ENCODE measurements around the gene FMN1.

FMN1 gene

DNA sequence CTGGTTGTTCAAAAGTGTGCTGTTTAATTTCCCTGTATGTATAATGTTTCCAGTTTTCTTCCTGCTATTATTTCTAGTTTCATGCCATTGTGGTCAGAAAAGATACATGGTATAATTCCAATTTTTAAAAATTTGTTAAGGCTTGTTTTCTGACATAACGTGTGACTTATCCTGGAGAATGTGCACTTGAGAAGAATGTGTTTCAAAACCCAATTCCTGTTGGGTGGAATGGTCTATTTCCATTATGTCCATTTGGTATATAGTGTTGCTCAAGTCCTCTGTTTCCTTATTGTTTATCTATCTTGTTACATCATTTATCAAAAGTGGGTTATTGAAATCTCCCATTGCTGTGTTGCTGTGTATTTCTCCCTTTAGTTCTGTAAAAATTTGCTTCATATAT is 261.3 kb downstream of the FMN1 start:
- no peaks in the 10 kb centered on the region for H3K4me1 ChIP-seq (ENCODE audit: control insufficient read depth, insufficient read depth, low read length)
- no peak overlapping the region for H3K27ac ChIP-seq (ENCODE audit: low read depth, low read length)
- H3K9me3 ChIP-seq (ENCODE audit: control insufficient read depth, insufficient read depth, low read depth, low read length) = peaks cover 5% of the 10 kb centered on the region; the same call in 1 of the 2 replicates
- H3K9ac ChIP-seq (ENCODE audit: low read length) = no peak overlapping the region
- H3K36me3 ChIP-seq (ENCODE audit: control insufficient read depth, insufficient read depth, low read length) = no peaks in the 10 kb centered on the region
- no peak overlapping the region for H3K4me3 ChIP-seq (ENCODE audit: low read depth, low read length)
- H3K27me3 ChIP-seq (ENCODE audit: control insufficient read depth, insufficient read depth, low read length) = no peaks in the 10 kb centered on the region

DNA sequence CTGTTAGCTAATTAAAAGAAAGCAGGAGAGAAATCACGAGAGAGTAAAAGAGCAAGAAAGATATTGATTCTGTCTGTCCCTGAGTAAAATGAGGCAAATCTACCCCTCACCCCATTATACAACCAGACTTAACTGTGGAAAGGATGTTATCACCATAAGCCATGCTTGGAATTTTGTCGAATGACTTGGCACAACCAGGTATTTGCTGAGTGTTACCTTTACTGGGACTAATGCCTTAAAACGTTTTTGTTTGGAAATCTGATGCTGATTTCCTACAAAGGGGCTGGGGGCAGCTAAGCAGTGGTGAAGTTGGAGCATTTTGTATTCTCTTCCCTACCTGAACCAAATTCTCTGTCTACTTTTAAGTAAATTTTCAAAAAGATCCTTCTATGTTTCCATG is 265.6 kb downstream of the FMN1 start:
- no peaks in the 10 kb centered on the region for H3K9me3 ChIP-seq (ENCODE audit: control insufficient read depth, insufficient read depth, low read depth, low read length)
- no peaks in the 10 kb centered on the region for H3K27me3 ChIP-seq (ENCODE audit: control insufficient read depth, insufficient read depth, low read length)
- H3K4me3 ChIP-seq (ENCODE audit: low read depth, low read length) = no peak overlapping the region
- H3K27ac ChIP-seq (ENCODE audit: low read depth, low read length) = no peak overlapping the region
- H3K9ac ChIP-seq (ENCODE audit: low read length) = no peak overlapping the region
- H3K4me1 ChIP-seq (ENCODE audit: control insufficient read depth, insufficient read depth, low read length) = no peaks in the 10 kb centered on the region
- no peaks in the 10 kb centered on the region for H3K36me3 ChIP-seq (ENCODE audit: control insufficient read depth, insufficient read depth, low read length)

DNA sequence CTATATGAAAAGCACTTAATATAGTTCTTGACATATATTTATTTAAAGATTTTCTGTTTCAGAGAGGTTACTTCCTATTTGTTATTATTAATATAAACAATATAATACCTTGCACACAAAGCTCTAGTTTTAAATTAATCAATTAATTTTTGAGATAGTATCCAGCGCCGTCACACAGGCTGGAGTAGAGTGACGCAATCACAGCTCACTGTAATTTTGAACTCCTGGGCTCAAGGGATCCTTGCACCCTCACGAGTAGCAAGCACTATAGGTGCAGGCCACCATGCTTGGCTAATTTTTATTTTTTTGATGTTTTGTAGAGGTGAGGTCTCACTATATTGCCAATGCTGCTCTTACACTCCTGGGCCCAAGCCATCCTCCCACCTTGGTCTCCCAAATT is 267.4 kb downstream of the FMN1 start:
- Histone ChIP-seq H3K4me1 (ENCODE audit: control insufficient read depth, insufficient read depth, low read length) (no peaks in the 10 kb centered on the region), H3K9me3 (ENCODE audit: control insufficient read depth, insufficient read depth, low read depth, low read length) (no peaks in the 10 kb centered on the region), H3K4me3 (ENCODE audit: low read depth, low read length) (no peak overlapping the region), H3K9ac (ENCODE audit: low read length) (no peak overlapping the region), H3K36me3 (ENCODE audit: control insufficient read depth, insufficient read depth, low read length) (no peaks in the 10 kb centered on the region), H3K27me3 (ENCODE audit: control insufficient read depth, insufficient read depth, low read length) (no peaks in the 10 kb centered on the region), H3K27ac (ENCODE audit: low read depth, low read length) (no peak overlapping the region)

DNA sequence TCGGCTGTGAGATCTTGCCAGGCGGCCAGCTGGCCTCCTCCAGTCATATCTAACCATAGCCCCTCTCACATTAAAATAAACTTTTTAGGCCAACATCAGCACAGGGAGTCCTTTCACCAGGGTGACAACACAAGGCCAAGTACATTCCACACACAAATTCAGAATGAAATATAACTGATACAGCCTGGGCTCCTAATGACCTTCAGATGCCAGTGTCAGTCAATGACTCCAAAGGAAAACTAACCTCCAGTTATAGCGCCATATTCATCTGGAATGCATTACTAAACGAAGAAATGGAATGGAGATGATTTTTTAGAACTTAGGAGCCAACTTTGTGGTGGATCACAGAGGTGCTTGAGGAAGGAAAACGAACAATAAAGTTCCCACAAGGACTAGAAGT is 271.3 kb downstream of the FMN1 start:
- Histone ChIP-seq H3K36me3 (ENCODE audit: control insufficient read depth, insufficient read depth, low read length) (no peaks in the 10 kb centered on the region), H3K27me3 (ENCODE audit: control insufficient read depth, insufficient read depth, low read length) (no peaks in the 10 kb centered on the region), H3K9me3 (ENCODE audit: control insufficient read depth, insufficient read depth, low read depth, low read length) (no peaks in the 10 kb centered on the region), H3K4me3 (ENCODE audit: low read depth, low read length) (no peak overlapping the region), H3K9ac (ENCODE audit: low read length) (no peak overlapping the region), H3K4me1 (ENCODE audit: control insufficient read depth, insufficient read depth, low read length) (peaks cover 5% of the 10 kb centered on the region; the same call in 1 of the 2 replicates), H3K27ac (ENCODE audit: low read depth, low read length) (no peak overlapping the region)

DNA sequence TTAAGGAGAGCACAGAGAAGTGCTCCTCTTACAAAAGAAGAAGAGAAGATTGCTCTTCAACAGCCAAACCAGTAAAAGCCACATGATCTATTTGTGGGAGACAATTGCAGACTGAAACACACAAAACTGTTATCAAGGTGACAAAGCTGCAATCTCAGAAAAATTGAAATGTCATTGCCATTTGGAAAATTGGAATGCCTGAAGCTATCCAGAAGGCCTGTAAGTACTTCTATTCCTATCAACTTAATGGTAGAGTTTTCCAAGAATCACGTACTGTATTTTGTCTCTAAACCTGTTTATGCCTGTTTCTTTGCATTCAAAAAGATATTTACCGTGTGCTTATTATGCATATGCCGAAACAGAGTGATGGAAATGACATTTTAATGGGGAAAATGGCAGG is 272.0 kb downstream of the FMN1 start:
- H3K4me3 ChIP-seq (ENCODE audit: low read depth, low read length) = no peak overlapping the region
- H3K36me3 ChIP-seq (ENCODE audit: control insufficient read depth, insufficient read depth, low read length) = no peaks in the 10 kb centered on the region
- no peaks in the 10 kb centered on the region for H3K27me3 ChIP-seq (ENCODE audit: control insufficient read depth, insufficient read depth, low read length)
- peaks cover 5% of the 10 kb centered on the region; the same call in 1 of the 2 replicates for H3K4me1 ChIP-seq (ENCODE audit: control insufficient read depth, insufficient read depth, low read length)
- H3K9me3 ChIP-seq (ENCODE audit: control insufficient read depth, insufficient read depth, low read depth, low read length) = no peaks in the 10 kb centered on the region
- no peak overlapping the region for H3K9ac ChIP-seq (ENCODE audit: low read length)
- no peak overlapping the region for H3K27ac ChIP-seq (ENCODE audit: low read depth, low read length)

DNA sequence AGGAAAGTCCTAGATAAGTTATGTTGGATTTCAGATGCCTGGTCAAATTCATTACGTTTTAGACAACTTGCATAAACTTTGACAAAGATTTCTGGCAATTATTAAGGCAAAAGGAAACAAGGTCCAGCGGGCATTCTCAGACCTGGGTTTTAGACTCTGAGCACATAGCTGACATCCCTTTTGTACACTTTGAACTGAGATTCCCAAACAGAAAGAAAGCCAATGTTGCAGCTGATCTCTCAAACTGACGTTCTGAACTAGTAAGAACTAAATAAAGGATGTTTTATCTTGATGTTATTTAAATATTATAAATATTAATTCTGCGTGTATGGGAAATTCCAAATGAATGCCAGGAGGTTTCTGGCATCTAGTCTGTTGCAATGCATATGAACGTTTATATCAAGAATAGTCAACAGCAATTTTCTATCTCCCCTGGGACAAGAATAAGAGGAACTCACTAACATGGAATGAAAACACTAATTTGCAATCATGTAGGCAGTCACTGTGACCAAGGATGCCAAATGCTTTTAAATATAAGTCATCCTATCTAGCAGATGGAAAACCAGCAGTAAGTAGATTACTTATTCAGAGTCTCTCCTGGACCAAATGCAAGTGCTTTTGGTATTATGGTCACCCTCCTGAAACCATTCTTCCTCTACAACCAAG is 274.6 kb downstream of the FMN1 start:
- H3K27ac ChIP-seq (ENCODE audit: low read depth, low read length) = no peak overlapping the region
- H3K9ac ChIP-seq (ENCODE audit: low read length) = no peak overlapping the region
- no peak overlapping the region for H3K4me3 ChIP-seq (ENCODE audit: low read depth, low read length)
- no peaks in the 10 kb centered on the region for H3K36me3 ChIP-seq (ENCODE audit: control insufficient read depth, insufficient read depth, low read length)
- H3K27me3 ChIP-seq (ENCODE audit: control insufficient read depth, insufficient read depth, low read length) = no peaks in the 10 kb centered on the region
- H3K9me3 ChIP-seq (ENCODE audit: control insufficient read depth, insufficient read depth, low read depth, low read length) = no peaks in the 10 kb centered on the region
- H3K4me1 ChIP-seq (ENCODE audit: control insufficient read depth, insufficient read depth, low read length) = peaks cover 5% of the 10 kb centered on the region; the same call in 1 of the 2 replicates

DNA sequence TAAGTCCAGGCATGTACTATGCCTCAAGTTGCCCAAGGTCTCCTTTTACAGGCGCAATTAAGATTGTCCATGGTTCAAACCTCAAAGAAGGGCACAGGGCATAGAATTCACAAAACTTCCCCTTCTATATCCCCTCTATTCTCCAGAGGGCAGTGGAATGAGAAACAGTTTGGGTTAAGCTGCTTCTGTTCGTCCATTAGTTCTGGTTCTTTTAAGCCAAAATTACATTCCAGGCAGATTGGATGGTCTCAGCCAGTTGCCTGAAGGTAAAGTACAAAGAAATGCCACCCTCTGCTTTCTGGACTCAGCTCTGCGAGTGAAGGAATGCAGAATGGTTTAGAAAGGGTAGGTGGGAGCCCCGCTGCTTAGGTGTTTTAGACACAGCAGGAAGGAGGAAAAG is 276.0 kb downstream of the FMN1 start:
- no peaks in the 10 kb centered on the region for H3K27me3 ChIP-seq (ENCODE audit: control insufficient read depth, insufficient read depth, low read length)
- no peak overlapping the region for H3K27ac ChIP-seq (ENCODE audit: low read depth, low read length)
- peaks cover 5% of the 10 kb centered on the region; the same call in 1 of the 2 replicates for H3K4me1 ChIP-seq (ENCODE audit: control insufficient read depth, insufficient read depth, low read length)
- no peaks in the 10 kb centered on the region for H3K36me3 ChIP-seq (ENCODE audit: control insufficient read depth, insufficient read depth, low read length)
- no peaks in the 10 kb centered on the region for H3K9me3 ChIP-seq (ENCODE audit: control insufficient read depth, insufficient read depth, low read depth, low read length)
- no peak overlapping the region for H3K4me3 ChIP-seq (ENCODE audit: low read depth, low read length)
- no peak overlapping the region for H3K9ac ChIP-seq (ENCODE audit: low read length)

DNA sequence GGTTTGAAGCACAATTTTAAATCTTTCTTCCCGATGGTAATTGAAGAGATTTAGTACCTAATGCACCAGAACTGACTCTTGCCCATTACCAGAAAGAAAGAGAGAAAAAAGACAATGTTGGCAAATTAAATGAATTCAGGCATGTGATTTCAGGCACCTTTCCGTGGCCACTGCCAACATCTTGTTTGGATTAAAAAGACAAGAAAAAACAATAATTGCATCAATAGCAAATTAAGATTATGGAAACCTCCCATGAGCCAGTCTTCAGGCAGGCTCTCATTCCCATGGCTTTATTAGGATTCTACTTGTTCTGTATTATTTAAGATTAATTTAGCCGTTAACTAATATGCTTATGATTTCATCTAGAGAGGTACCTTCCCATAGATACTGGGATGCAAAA is 283.7 kb downstream of the FMN1 start:
- no peak overlapping the region for H3K27ac ChIP-seq (ENCODE audit: low read depth, low read length)
- H3K9ac ChIP-seq (ENCODE audit: low read length) = no peak overlapping the region
- no peaks in the 10 kb centered on the region for H3K36me3 ChIP-seq (ENCODE audit: control insufficient read depth, insufficient read depth, low read length)
- H3K4me3 ChIP-seq (ENCODE audit: low read depth, low read length) = no peak overlapping the region
- H3K9me3 ChIP-seq (ENCODE audit: control insufficient read depth, insufficient read depth, low read depth, low read length) = no peaks in the 10 kb centered on the region
- H3K4me1 ChIP-seq (ENCODE audit: control insufficient read depth, insufficient read depth, low read length) = peaks cover 11% of the 10 kb centered on the region
- H3K27me3 ChIP-seq (ENCODE audit: control insufficient read depth, insufficient read depth, low read length) = no peaks in the 10 kb centered on the region

DNA sequence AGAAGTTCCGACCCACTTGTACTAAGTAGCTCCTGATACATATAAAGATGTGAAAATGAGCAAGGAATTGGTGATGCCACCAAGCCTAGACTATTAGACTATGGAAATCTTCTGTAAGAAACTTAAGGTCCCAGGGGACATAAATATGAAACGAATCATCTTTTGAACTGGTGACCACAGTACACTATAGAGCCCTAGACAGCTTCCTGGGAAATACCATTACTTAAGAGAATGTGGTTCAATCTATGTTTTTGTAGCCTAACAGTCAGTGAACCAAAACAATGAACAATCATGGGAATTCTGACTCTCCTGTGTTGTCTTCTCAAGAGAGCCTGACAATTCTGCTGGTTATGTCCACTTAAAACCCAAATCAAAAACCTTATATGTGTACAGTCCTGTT is 285.1 kb downstream of the FMN1 start:
- Histone ChIP-seq H3K27me3 (ENCODE audit: control insufficient read depth, insufficient read depth, low read length) (no peaks in the 10 kb centered on the region), H3K4me3 (ENCODE audit: low read depth, low read length) (no peak overlapping the region), H3K9me3 (ENCODE audit: control insufficient read depth, insufficient read depth, low read depth, low read length) (no peaks in the 10 kb centered on the region), H3K36me3 (ENCODE audit: control insufficient read depth, insufficient read depth, low read length) (no peaks in the 10 kb centered on the region), H3K9ac (ENCODE audit: low read length) (no peak overlapping the region), H3K4me1 (ENCODE audit: control insufficient read depth, insufficient read depth, low read length) (peaks cover 11% of the 10 kb centered on the region), H3K27ac (ENCODE audit: low read depth, low read length) (no peak overlapping the region)

DNA sequence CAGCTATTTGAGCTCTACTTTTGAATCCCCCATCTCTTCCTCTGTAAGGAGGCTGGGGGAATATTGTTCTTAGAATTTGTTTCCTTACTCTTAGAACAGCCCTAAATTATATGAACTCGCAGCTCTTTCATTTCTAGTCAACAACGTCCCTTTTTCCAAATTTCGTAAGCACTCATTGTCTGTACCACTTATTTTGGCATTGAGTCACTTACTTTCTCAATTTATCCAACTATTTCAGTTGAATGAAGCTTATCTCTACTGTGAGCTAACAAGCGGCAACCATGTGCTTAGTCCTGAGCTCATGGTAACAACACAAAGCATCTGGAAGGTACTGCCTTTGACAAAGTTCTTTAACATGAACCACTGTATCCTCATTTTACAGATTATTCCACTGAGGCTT is 285.6 kb downstream of the FMN1 start:
- Histone ChIP-seq H3K36me3 (ENCODE audit: control insufficient read depth, insufficient read depth, low read length) (no peaks in the 10 kb centered on the region), H3K4me3 (ENCODE audit: low read depth, low read length) (no peak overlapping the region), H3K9ac (ENCODE audit: low read length) (no peak overlapping the region), H3K4me1 (ENCODE audit: control insufficient read depth, insufficient read depth, low read length) (peaks cover 11% of the 10 kb centered on the region), H3K27ac (ENCODE audit: low read depth, low read length) (no peak overlapping the region), H3K9me3 (ENCODE audit: control insufficient read depth, insufficient read depth, low read depth, low read length) (no peaks in the 10 kb centered on the region), H3K27me3 (ENCODE audit: control insufficient read depth, insufficient read depth, low read length) (no peaks in the 10 kb centered on the region)

DNA sequence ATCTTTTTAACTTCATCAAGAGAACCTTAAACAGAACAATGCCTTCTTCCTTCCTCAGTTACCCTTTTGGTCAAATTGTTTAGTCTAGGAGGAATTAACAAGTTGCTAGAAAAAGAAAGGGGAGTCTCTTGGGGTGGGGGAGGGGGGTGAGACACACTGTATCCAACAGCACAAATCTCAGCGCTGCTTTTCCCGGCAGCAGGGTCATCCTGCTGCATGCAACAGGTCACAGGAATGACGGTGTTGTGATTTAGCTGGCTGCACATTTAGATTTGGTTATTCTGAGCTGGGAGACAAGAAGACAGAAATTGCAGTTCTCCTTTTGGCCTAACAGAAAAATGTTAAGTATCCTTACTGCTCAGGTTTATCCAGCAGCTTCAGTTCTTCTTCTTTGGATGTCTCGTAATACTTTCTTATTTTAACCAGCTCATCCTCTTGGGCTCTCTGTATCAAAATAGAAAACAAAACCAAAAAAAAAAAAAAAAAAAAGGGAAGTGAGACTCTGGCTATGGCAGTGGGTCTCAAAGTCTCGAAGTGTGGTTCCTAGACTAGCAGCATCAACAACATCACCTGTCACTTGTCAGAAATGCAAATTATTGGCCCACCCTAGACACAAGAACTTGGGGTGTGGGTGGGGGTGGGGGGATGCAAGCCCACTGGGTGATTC is 286.2 kb downstream of the FMN1 start:
- H3K36me3 ChIP-seq (ENCODE audit: control insufficient read depth, insufficient read depth, low read length) = no peaks in the 10 kb centered on the region
- no peaks in the 10 kb centered on the region for H3K9me3 ChIP-seq (ENCODE audit: control insufficient read depth, insufficient read depth, low read depth, low read length)
- no peak overlapping the region for H3K27ac ChIP-seq (ENCODE audit: low read depth, low read length)
- no peaks in the 10 kb centered on the region for H3K27me3 ChIP-seq (ENCODE audit: control insufficient read depth, insufficient read depth, low read length)
- H3K4me1 ChIP-seq (ENCODE audit: control insufficient read depth, insufficient read depth, low read length) = peaks cover 11% of the 10 kb centered on the region
- no peak overlapping the region for H3K4me3 ChIP-seq (ENCODE audit: low read depth, low read length)
- no peak overlapping the region for H3K9ac ChIP-seq (ENCODE audit: low read length)
